Measurements from ENCODE around the gene NAALADL1.

The NAALADL1 gene

DNA sequence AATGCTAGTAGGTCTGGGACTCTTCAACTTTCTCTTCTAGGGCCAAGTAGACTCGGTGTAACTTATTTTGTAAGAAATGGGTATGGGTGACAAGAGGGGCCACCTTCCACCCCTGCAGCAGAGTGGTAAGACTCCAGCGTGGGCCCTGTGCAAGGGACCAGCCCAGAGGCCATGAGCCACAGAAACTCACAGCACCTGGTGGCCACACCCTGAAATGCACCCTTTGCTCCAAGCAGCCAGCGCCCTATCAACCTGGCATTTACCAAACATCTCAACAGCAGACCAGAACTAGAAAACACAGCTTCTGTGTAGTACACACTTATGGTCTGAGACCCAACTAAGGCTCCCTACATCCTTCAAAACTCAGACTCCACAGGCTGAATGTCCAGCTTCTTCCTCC is 19.8 kb upstream of the NAALADL1 start:
- POLR2A ChIA-PET = interaction anchor here (0.9 to 1.2 kb wide), 3 partner anchors 19 to 64 kb away, joined by 3 read pairs; partner anchors contain the start of genes ARL2, FAU and MRPL49
- CTCF ChIA-PET = interaction anchor here (0.9 kb wide), 1 partner anchor 32 kb away, joined by 3 read pairs; no protein-coding TSS in a partner anchor
- DNase-seq (ENCODE audit: extremely low spot score) = peak; percentile 71
- TF ChIP-seq FOXA1 (IDR thresholded peaks at IDR 0.05) (no peak), ELF4 (IDR thresholded peaks at IDR 0.05) (no peak), ARNT (IDR thresholded peaks at IDR 0.05) (no peak), NFRKB (IDR thresholded peaks at IDR 0.05) (no peak), BHLHE40 (IDR thresholded peaks at IDR 0.05; ENCODE audit: borderline replicate concordance) (no peak), FOXM1 (IDR thresholded peaks at IDR 0.05; ENCODE audit: borderline replicate concordance) (no peak)

DNA sequence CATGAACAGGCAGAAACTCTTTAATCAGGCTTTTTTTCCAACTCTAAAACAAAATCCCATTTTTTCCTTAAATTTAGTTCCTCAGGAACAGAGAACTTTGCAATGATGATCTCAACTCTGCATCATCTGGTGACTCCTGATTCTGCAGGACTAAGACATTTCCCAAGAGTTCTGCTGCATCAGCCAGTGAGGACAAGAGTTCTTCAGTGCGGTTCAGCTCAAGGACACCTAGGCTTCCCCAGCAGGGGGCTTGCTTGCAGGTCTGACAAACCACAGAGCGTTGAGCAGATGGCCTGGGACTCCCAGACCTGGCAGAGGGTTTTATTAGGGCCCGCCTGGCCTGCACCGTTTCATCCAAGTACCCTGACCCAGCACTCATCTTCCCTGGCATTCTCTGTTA is 19.1 kb upstream of the NAALADL1 start:
- POLR2A ChIA-PET = interaction anchor here (1.3 kb wide), 1 partner anchor 40 kb away, joined by 4 read pairs; the partner anchor contains the start of gene ZNHIT2
- TF ChIP-seq CTBP1 (IDR thresholded peaks at IDR 0.05; ENCODE audit: borderline replicate concordance) (no peak), FOXM1 (IDR thresholded peaks at IDR 0.05; ENCODE audit: borderline replicate concordance) (no peak), SUZ12 (IDR thresholded peaks at IDR 0.05) (no peak), FOXK2 (IDR thresholded peaks at IDR 0.05) (no peak), NFRKB (IDR thresholded peaks at IDR 0.05) (no peak), BHLHE40 (IDR thresholded peaks at IDR 0.05; ENCODE audit: borderline replicate concordance) (no peak), ELF4 (IDR thresholded peaks at IDR 0.05) (no peak), FOXA1 (IDR thresholded peaks at IDR 0.05) (no peak), LEF1 (IDR thresholded peaks at IDR 0.05; ENCODE audit: borderline replicate concordance) (no peak), L3MBTL2 (conservative IDR thresholded peaks at IDR 0.05) (no peak), TARDBP (IDR thresholded peaks at IDR 0.05) (no peak)
- TF ChIP-seq, protein P1, sequence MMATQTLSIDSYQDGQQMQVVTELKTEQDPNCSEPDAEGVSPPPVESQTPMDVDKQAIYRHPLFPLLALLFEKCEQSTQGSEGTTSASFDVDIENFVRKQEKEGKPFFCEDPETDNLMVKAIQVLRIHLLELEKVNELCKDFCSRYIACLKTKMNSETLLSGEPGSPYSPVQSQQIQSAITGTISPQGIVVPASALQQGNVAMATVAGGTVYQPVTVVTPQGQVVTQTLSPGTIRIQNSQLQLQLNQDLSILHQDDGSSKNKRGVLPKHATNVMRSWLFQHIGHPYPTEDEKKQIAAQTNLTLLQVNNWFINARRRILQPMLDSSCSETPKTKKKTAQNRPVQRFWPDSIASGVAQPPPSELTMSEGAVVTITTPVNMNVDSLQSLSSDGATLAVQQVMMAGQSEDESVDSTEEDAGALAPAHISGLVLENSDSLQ (IDR thresholded peaks at IDR 0.05) = no peak

DNA sequence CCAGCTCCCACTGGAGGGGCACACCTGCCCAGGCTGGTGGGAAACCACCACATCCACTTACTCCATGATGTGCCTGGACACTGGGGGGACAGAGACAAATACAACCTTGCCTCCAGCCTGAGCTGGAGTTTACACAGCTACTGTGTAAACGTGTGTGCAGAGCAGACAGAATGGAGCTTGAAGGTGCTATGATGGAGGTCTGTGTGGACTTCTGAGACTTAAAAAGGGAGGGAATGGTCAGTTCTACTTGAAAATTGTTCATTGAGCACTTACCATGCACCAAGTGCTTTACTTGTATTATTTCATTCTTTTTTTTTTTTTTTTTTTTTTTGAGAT is 14.2 kb upstream of the NAALADL1 start:
- TF ChIP-seq ARNT (IDR thresholded peaks at IDR 0.05) = no peak
- TF ChIP-seq ZNF384 (IDR thresholded peaks at IDR 0.05) = no peak
- TF ChIP-seq, protein P1 (IDR thresholded peaks at IDR 0.05) = no peak
- no peak for TF ChIP-seq FOXM1 (IDR thresholded peaks at IDR 0.05; ENCODE audit: borderline replicate concordance)
- TF ChIP-seq FOXA1 (IDR thresholded peaks at IDR 0.05) = no peak
- no peak for TF ChIP-seq HDGF (IDR thresholded peaks at IDR 0.05; ENCODE audit: borderline replicate concordance)
- no peak for TF ChIP-seq ELF4 (IDR thresholded peaks at IDR 0.05)
- TF ChIP-seq SUZ12 (IDR thresholded peaks at IDR 0.05) = no peak
- TF ChIP-seq SP1 (IDR thresholded peaks at IDR 0.05) = no peak
- TF ChIP-seq TARDBP (IDR thresholded peaks at IDR 0.05) = no peak
- TF ChIP-seq NFRKB (IDR thresholded peaks at IDR 0.05) = no peak
- TF ChIP-seq L3MBTL2 (conservative IDR thresholded peaks at IDR 0.05) = no peak
- no peak for TF ChIP-seq CTBP1 (IDR thresholded peaks at IDR 0.05; ENCODE audit: borderline replicate concordance)
- TF ChIP-seq BHLHE40 (IDR thresholded peaks at IDR 0.05; ENCODE audit: borderline replicate concordance) = no peak
- TF ChIP-seq FOXK2 (IDR thresholded peaks at IDR 0.05) = no peak
- TF ChIP-seq LEF1 (IDR thresholded peaks at IDR 0.05; ENCODE audit: borderline replicate concordance) = no peak
- ChIA-PET CTCF (interaction anchor here (1.0 kb wide), 1 partner anchor 58 kb away, joined by 3 read pairs; no protein-coding TSS in a partner anchor), POLR2A (interaction anchor here (1.1 to 1.5 kb wide), 2 partner anchors 11 to 32 kb away, joined by 4 to 5 read pairs; partner anchors contain the start of genes CDCA5, SAC3D1 and ZFPL1)
- no peak for DNase-seq (ENCODE audit: extremely low spot score)

More for the DNA sequence above, 19.1 kb upstream of the NAALADL1 start:
- CTCF ChIA-PET = interaction anchor here (1.1 kb wide), 1 partner anchor 33 kb away, joined by 3 read pairs; no protein-coding TSS in a partner anchor
- no peak for DNase-seq (ENCODE audit: extremely low spot score)

DNA sequence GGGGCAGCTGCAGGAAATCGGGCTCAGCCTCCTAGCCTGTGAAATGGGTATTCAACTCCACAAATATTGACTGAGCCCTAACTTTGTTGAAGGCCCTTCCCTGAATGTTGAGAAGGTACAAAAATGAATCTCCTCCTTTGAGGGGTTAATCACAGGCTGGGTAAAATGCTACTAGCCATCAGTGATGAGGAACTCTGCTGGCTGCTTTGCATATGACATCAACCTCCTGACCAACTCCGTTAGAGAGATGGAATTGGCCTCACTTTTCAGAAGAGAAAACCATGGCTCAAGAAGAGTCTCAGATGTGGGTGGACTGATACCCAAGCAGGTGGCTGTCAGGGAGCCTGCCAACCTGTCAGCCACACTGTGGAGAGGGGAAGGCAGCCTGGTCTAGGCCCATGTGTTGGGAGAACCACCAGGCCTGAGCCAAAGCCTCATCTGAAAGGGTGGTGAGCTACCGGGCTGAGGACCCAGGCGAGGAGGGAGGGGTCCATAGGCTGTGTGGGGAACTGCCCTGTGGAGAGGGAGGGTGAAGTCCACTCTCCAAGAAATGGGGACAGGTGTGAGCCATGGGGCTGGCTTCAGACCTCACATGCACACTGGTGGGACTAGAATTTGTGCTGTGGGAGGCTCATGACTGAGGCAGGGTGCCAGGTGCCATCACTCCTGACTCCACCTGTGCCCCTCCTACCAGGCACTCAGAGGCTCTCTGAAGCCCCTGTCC is 13.7 kb upstream of the NAALADL1 start:
- no peak for DNase-seq (ENCODE audit: extremely low spot score)
- ChIA-PET POLR2A (interaction anchor here (1.5 kb wide), 1 partner anchor 31 kb away, joined by 4 read pairs; the partner anchor contains the start of gene SAC3D1), CTCF (interaction anchor here (1.0 kb wide), 1 partner anchor 58 kb away, joined by 3 read pairs; no protein-coding TSS in a partner anchor)
- TF ChIP-seq L3MBTL2 (conservative IDR thresholded peaks at IDR 0.05) (no peak), SUZ12 (IDR thresholded peaks at IDR 0.05) (no peak), ELF4 (IDR thresholded peaks at IDR 0.05) (no peak)

DNA sequence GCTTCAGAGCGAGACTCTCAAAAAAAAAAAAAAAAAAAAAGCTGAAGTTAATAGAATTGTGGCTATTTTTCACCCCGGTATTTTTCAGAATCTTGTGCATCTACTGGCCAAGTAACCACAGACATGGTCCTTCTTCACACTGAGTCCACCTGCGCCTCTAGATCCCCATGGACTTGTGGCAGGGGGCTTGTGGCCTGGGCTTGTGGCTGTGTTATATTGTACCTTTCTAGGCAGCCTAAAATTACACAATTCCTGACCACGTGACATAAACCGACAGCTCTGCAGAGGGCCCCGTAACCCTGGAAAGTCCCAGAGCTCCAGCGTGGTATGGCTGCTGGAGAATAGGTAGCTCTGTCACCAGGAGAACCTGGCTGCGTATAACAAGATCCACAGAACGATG is 10.9 kb upstream of the NAALADL1 start:
- no peak for DNase-seq (ENCODE audit: extremely low spot score)
- CTCF ChIA-PET = interaction anchor here (1.0 kb wide), 1 partner anchor 246 kb away, joined by 3 read pairs; no protein-coding TSS in a partner anchor
- TF ChIP-seq ZNF384 (IDR thresholded peaks at IDR 0.05) = no peak
- TF ChIP-seq SUZ12 (IDR thresholded peaks at IDR 0.05) = no peak
- no peak for TF ChIP-seq NFRKB (IDR thresholded peaks at IDR 0.05)
- TF ChIP-seq L3MBTL2 (conservative IDR thresholded peaks at IDR 0.05) = no peak
- no peak for TF ChIP-seq FOXM1 (IDR thresholded peaks at IDR 0.05; ENCODE audit: borderline replicate concordance)
- TF ChIP-seq TARDBP (IDR thresholded peaks at IDR 0.05) = no peak
- no peak for TF ChIP-seq SP1 (IDR thresholded peaks at IDR 0.05)
- no peak for TF ChIP-seq CTBP1 (IDR thresholded peaks at IDR 0.05; ENCODE audit: borderline replicate concordance)
- no peak for TF ChIP-seq FOXK2 (IDR thresholded peaks at IDR 0.05)
- no peak for TF ChIP-seq FOXA1 (IDR thresholded peaks at IDR 0.05)
- no peak for TF ChIP-seq HDGF (IDR thresholded peaks at IDR 0.05; ENCODE audit: borderline replicate concordance)
- TF ChIP-seq BHLHE40 (IDR thresholded peaks at IDR 0.05; ENCODE audit: borderline replicate concordance) = no peak
- TF ChIP-seq ELF4 (IDR thresholded peaks at IDR 0.05) = no peak
- POLR2A ChIA-PET = interaction anchor here (1.4 kb wide), 2 partner anchors 13 to 28 kb away, joined by 3 to 7 read pairs; partner anchors contain the start of gene SAC3D1

DNA sequence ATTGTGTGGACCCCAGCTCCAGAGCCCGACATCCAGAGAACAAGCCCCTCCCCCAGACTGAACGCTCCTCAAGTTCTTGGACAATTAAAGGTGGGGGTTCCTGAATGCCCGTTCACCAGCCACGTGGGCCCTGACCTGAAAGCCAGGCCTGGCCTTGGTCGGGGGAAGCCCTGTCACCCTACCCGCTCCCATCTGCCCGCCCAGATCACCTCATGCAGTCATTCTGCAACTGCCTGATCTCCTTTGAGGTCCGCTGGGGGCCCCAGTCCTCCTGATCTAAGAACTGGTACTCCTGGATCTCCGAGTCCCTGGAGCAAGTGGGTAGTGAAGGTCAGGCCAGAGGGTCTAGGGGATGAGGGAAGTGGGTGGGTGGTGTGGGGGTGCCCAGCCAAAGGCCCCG is 9.1 kb upstream of the NAALADL1 start:
- DNase-seq (ENCODE audit: extremely low spot score) = no peak
- CTCF ChIA-PET = no interaction called here
- TF ChIP-seq NFRKB (IDR thresholded peaks at IDR 0.05) (no peak), BHLHE40 (IDR thresholded peaks at IDR 0.05; ENCODE audit: borderline replicate concordance) (no peak), SP1 (IDR thresholded peaks at IDR 0.05) (no peak), ZNF384 (IDR thresholded peaks at IDR 0.05) (no peak), SUZ12 (IDR thresholded peaks at IDR 0.05) (no peak), CTBP1 (IDR thresholded peaks at IDR 0.05; ENCODE audit: borderline replicate concordance) (no peak), TARDBP (IDR thresholded peaks at IDR 0.05) (no peak), FOXM1 (IDR thresholded peaks at IDR 0.05; ENCODE audit: borderline replicate concordance) (no peak), LEF1 (IDR thresholded peaks at IDR 0.05; ENCODE audit: borderline replicate concordance) (no peak), ARNT (IDR thresholded peaks at IDR 0.05) (no peak), ELF4 (IDR thresholded peaks at IDR 0.05) (no peak), FOXK2 (IDR thresholded peaks at IDR 0.05) (no peak)
- TF ChIP-seq, protein P1 (IDR thresholded peaks at IDR 0.05) = no peak
- POLR2A ChIA-PET = interaction anchor here (1.3 kb wide), 1 partner anchor 15 kb away, joined by 3 read pairs; no protein-coding TSS in a partner anchor
